GM12878 (cell line): ENCODE results near the gene BMF. TPM values are rescaled to one million over a fixed set of nuclear protein-coding genes. Genes with fewer than 3 reads are reported as not detected.
A peak's percentile ranks its signal among the peaks of the same experiment; 100 is the strongest.

Experiments
- CBX3 ChIP-seq: fragments of 200-600 bp; sonication (generic); IDR thresholded peaks from 2 replicates; pipeline ENCODE4 v1.6.1; 2016; ENCODE audit warnings: low read depth, borderline replicate concordance
- CBX5 ChIP-seq: sonication (generic); IDR thresholded peaks from 2 replicates; pipeline ENCODE4 v1.6.1; 2016; ENCODE audit warnings: low read depth, moderate library complexity, mild to moderate bottlenecking, inconsistent platforms
- CHD2 ChIP-seq: IDR thresholded peaks from 2 replicates; pipeline ENCODE4 v1.6.1; 2011; ENCODE audit warnings: low read depth, low read length, improper control_type of control experiment, borderline replicate concordance
- FOXK2 ChIP-seq: fragments of 450-650 bp; IDR thresholded peaks from 2 replicates; pipeline ENCODE4 v1.6.1; 2017; ENCODE audit warnings: mild to moderate bottlenecking, moderate library complexity
- HDGF ChIP-seq: fragments of 450-650 bp; IDR thresholded peaks from 2 replicates; pipeline ENCODE4 v1.6.1; 2016; ENCODE audit warnings: antibody characterized with exemption
- POU2F2 ChIP-seq: IDR thresholded peaks from 3 replicates; pipeline ENCODE4 v1.6.1; 2011; ENCODE audit warnings: low read depth, mild to moderate bottlenecking, low read length, borderline replicate concordance
- RFX5 ChIP-seq: IDR thresholded peaks from 2 replicates; pipeline ENCODE4 v1.6.1; 2011; ENCODE audit warnings: low read depth, low read length, improper control_type of control experiment
- SREBF1 ChIP-seq: IDR thresholded peaks from 2 replicates; pipeline ENCODE4 v1.6.1; 2012; ENCODE audit warnings: mild to moderate bottlenecking, low read length
- WRNIP1 ChIP-seq: IDR thresholded peaks from 2 replicates; pipeline ENCODE4 v1.6.1; 2011; ENCODE audit warnings: low read depth, low read length, improper control_type of control experiment, borderline replicate concordance
- ZBTB11 ChIP-seq: fragments of 450-650 bp; formaldehyde crosslinking; IDR thresholded peaks from 2 replicates; pipeline ENCODE4 v1.5.0; 2022; ENCODE audit warnings: mild to moderate bottlenecking, missing genetic modification characterization
- ZBTB4 ChIP-seq: fragments of 450-650 bp; formaldehyde crosslinking; IDR thresholded peaks from 2 replicates; pipeline ENCODE4 v1.4.0; 2022; ENCODE audit warnings: mild to moderate bottlenecking, moderate library complexity
- ZBTB40 ChIP-seq: fragments of 450-650 bp; IDR thresholded peaks from 2 replicates; pipeline ENCODE4 v1.6.1; 2016; ENCODE audit warnings: mild to moderate bottlenecking, moderate library complexity, borderline replicate concordance
- ZNF217 ChIP-seq: fragments of 450-650 bp; IDR thresholded peaks from 2 replicates; pipeline ENCODE4 v1.6.1; 2017; ENCODE audit warnings: antibody characterized with exemption, mild to moderate bottlenecking
- ZZZ3 ChIP-seq: IDR thresholded peaks from 2 replicates; pipeline ENCODE4 v1.6.1; 2011; ENCODE audit warnings: low read depth; ENCODE audit not compliant: control insufficient read depth, insufficient read length
- polyA plus RNA-seq, 11 experiments: library from polyadenylated mRNA; depleted of rRNA in 4 of 11; unstranded in 6 of 11; stranded (reverse) in 5 of 11; fragments of >200 nt; fragmentation: Nextera tagmentation in 4 of 11; fragmentation: Illumina TruSeq in 1 of 11; extraction: Ambion mirVana in 4 of 11; extraction: Trizol in 1 of 11; gene quantifications; 1 replicate in 1 of 11; 2 replicates in 10 of 11; pipeline versions ENCODE4 v1.2.1 to v1.2.3, GENCODE V29; 2011 to 2016; ENCODE audit warnings: inconsistent platforms in 2 of 11, missing spikeins in 2 of 11, low read depth in 1 of 11
- total RNA-seq, 4 experiments: library from RNA; depleted of rRNA in 3 of 4; stranded (reverse); fragments of >200 nt in 3 of 4; fragmentation: Illumina TruSeq in 1 of 4; extraction: Trizol in 1 of 4; gene quantifications; 2 replicates each; pipeline versions ENCODE4 v1.2.1 to v1.2.3, GENCODE V29; 2013 to 2021
- TF ChIP-seq, protein P1 (sequence below): fragments of 450-650 bp; formaldehyde crosslinking; IDR thresholded peaks from 2 replicates; pipeline ENCODE4 v1.4.0; 2020; ENCODE audit warnings: mild to moderate bottlenecking, moderate library complexity

Gene BMF
- total and polyA plus RNA-seq, 10 of the 15 experiments (the other 5 are each of a cell fraction or from before 2014, with no cell fraction given): 0.82 to 34.9 (median 16.9) TPM

- TF ChIP-seq ZBTB4 (CRISPR knock-in tag): no peak
- 0 out of 3 replicates have a peak, but pooled peaks have one; percentile 6 for TF ChIP-seq POU2F2
- TF ChIP-seq SREBF1: no peak
- no peak for TF ChIP-seq ZBTB11 (CRISPR knock-in tag)
- TF ChIP-seq ZZZ3: no peak
- TF ChIP-seq CHD2: no peak
- no peak for TF ChIP-seq CBX5
- TF ChIP-seq HDGF: 0 out of 2 replicates have a peak, but pooled peaks have one; percentile 43
- TF ChIP-seq FOXK2: no peak
- TF ChIP-seq ZBTB40: no peak
- TF ChIP-seq RFX5: no peak
- TF ChIP-seq CBX3: no peak
- no peak for TF ChIP-seq WRNIP1
- TF ChIP-seq, protein P1, sequence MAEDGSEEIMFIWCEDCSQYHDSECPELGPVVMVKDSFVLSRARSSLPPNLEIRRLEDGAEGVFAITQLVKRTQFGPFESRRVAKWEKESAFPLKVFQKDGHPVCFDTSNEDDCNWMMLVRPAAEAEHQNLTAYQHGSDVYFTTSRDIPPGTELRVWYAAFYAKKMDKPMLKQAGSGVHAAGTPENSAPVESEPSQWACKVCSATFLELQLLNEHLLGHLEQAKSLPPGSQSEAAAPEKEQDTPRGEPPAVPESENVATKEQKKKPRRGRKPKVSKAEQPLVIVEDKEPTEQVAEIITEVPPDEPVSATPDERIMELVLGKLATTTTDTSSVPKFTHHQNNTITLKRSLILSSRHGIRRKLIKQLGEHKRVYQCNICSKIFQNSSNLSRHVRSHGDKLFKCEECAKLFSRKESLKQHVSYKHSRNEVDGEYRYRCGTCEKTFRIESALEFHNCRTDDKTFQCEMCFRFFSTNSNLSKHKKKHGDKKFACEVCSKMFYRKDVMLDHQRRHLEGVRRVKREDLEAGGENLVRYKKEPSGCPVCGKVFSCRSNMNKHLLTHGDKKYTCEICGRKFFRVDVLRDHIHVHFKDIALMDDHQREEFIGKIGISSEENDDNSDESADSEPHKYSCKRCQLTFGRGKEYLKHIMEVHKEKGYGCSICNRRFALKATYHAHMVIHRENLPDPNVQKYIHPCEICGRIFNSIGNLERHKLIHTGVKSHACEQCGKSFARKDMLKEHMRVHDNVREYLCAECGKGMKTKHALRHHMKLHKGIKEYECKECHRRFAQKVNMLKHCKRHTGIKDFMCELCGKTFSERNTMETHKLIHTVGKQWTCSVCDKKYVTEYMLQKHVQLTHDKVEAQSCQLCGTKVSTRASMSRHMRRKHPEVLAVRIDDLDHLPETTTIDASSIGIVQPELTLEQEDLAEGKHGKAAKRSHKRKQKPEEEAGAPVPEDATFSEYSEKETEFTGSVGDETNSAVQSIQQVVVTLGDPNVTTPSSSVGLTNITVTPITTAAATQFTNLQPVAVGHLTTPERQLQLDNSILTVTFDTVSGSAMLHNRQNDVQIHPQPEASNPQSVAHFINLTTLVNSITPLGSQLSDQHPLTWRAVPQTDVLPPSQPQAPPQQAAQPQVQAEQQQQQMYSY: no peak
- TF ChIP-seq ZNF217: no peak
Observed at GRCh38 chr15:40047415-40048210, 61.1 kb downstream of the BMF start (continued).
